NCI-H146 treated with DMSO at 0.1 percent for 48 hours (cell line): ENCODE measurements around the gene STK25.

Source experiments
- DNase-seq: peaks from one replicate; lab custom pipeline; 2025; ENCODE audit not compliant: unreplicated experiment; lab: John Stamatoyannopoulos, UW

Gene STK25

GRCh38 chr2:241508240-241509154 is at the start of gene STK25:
Gene STK25 (minus strand): TSS chr2:241508584. CDS start chr2:241508035, 549 bp downstream.
- peak; percentile 69 for DNase-seq

- no peak for DNase-seq
These were observed 48.4 kb upstream of the STK25 start for GRCh38 chr2:241556746-241557145.

DNA sequence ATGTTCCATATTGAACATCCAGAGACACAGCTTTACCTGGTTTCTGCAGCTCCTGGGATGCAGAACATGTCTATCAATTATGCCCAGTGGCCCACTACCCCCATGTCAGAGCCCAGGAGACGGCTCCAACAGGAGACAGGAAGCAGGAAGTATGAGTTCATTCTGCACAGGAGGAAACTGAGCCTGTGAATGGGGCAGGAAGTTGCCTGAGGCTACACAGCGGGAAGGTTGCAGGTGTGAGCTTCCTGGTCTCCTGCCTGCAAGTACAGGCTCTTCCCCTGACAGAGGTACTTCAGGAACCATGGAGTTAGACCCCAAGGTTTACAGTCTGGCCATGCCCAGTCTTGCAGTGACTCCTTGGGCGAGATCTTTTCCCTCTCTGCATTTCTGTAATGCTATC is 47.3 kb upstream of the STK25 start:
- peak; percentile 2 for DNase-seq

DNA sequence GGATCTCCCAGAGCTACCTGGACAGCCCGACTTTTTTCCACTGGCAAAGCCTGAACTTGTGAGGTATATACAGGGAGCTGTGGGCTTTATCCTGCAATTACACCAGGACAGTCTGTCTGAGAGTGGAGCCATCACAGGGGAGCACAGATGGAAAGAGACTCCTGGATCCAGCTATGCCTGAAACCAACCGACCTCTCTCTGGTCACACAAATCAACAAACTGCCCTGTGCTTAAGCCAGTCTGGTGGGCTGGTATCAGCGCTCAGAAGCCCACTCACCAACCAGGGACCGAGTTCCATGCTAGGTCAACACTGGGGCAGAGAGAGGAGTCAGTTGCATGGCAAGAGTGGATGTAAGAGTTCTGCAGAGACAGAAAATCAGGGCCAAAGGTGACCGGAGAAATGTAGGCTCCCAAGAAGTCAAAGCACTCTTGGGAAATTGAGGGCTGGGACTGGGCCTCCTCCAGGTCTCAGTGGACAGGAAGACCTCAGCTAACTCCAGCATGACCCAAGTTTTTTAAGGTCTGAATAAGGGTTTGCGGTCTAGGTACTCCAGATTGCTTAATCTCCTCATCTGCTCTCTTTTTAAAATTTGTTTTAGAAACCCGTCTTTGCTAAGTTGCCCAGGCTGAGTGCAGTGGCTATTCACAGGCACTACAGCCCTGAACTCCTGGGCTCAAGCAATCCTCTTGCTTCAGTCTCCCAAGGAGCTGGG is 46.4 kb upstream of the STK25 start:
- no peak for DNase-seq

GRCh38 chr2:241553981-241554380 is 45.6 kb upstream of the STK25 start:
- DNase-seq, result no peak

GRCh38 chr2:241553512-241553830 is 45.1 kb upstream of the STK25 start:
- no peak for DNase-seq

GRCh38 chr2:241551998-241552737 is 43.8 kb upstream of the STK25 start:
- DNase-seq, result no peak

DNA sequence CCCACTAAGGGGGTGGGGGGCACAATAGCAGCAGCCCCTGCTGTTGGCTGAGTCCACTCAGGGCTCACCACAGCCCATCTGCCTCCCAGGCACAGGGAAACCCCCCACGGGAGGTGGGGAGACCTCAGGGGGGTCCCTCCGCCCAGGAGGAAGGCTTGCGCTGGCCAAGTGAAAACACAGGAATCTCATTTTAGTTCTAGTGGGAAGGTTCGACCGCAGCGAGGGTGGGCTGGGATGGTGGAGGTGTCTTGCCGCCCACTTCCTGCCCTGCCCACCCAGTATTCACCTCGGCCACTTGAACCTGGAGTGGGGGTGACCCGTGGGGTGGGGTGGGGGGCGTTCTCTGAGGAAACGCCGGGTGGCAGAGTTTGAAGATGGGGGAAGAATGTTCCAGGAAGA is 43.2 kb upstream of the STK25 start:
- no peak for DNase-seq

DNA sequence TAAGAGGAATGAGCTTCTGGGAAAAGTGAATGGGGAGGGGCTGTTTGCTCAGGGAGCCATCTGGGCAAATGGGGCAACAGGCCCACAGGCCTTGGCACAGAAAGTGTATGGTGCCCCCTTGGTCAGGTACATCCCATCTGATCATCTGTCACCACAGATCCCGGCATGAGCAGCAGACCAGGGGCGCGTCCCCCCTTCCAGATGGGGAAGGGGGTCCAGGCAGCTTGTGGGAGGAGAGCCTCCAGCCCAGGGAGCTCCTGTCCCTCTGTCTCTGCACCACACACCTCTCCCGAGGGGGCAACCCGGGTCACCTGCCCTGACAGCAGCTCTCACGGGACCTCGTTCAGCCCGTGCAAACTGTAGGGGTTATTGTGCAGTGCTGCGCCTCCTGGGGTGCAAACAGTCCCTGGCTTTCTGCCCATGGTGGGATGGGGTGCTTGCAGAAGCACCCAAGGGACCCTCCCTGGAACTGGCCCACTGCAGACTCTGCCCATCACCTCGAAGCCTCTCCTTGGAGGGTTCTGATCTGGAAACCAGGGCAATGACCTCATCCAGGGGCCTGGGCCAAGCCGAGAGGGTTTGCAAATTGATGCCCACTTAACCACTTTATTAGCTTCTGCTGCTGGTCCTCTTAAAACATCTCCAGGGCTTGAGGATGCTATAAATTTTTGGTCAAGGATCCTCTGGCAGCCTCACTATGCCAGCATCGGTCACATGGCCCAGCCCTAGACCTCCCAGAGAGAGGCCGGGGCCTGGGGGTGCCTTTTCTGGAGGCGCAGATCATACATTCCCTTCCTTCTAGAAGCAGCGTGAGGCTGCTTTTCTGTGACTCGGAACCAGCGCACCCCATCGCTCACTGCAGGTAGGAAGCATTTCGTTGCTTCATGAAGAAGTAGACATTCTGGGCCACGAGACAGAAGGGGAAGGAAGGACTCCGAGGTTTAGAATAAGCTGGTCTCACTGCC is 42.5 kb upstream of the STK25 start:
- DNase-seq, result no peak

- no peak for DNase-seq
These were observed 40.1 kb upstream of the STK25 start for GRCh38 chr2:241548451-241548835.

DNA sequence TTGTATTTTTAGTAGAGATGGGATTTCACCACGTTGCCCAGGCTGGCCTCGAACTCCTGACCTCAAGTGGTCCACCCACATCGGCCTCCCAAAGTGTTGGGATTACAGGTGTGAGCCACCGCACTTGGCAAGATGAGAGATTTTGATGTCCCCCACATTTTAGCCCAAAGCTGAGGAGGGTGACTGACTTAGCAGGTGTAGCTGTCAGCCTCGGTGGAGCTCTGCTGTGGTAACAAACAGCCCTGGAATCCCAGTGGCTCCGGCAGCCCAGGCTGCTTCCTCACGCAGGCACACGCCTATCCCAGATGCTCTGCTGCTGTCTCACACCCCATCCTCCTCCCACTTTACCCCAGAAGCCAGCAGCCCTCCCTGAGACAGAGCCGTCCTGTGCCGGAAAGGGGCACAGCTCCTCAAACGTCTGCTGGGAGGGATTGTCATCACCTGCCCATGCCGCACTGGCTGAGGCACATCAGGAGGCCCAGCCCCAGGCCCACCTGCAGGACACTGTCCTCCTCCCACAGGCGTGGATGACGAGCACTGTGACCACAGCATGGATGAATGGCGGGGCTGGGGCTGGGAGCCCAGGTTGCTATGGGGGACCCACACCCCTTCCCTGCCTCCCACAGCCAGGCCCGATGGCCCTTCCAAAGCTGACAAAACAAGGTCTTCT is 39.5 kb upstream of the STK25 start:
- DNase-seq, result no peak

GRCh38 chr2:241546771-241547498 is 38.6 kb upstream of the STK25 start:
- no peak for DNase-seq

DNA sequence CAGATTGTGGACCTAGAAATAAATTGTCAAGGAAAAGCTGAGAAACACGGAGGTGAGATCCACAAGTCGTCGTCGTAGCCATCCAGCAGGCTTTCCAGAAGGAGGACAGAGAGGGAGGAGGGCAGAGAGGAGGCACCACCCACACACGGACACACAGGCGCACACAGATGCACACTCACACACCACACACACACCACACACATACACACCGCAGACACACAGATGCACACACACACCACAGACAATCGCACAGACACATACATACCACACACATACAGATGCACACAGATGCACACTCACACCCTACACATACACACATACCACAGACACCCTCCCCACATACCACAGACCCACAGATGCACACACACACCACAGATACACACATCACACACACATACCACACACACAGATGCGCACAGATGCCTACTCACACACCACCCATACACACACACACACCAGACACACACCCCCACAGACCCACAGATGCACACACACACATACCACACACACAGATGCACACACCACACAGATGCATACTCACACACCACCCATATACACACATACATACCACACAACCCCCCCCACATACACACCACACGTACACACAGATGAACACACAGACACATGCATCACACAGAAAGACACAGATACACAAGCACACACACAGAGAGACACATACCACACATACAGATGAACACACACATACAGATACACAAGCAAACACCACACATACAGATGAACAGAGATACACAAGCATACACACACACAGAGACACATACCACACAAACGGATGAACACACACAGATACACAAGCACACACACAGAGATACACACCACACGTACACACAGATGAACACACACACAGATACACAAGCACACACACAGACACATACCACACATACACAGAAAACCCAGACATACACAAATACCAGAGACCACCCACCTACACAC is 37.4 kb upstream of the STK25 start:
- no peak for DNase-seq

DNA sequence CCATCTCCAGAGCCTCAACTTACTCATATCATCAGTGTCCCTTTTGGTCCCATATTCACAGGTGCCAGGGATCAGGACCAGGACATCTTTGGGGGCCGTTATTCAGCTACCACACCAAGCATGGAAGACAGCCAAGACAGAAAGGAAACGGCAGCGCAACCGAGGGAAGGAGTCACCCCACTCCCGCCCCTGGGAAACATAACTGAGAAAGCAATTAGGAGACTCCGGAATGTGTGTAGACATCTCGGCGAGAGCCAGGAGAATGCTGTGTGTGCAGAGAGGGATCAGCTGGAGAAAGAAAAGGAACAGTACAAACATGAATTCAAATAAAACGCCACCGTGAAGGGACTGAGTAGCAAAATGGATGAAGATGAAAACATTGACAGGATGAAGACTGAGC is 36.7 kb upstream of the STK25 start:
- no peak for DNase-seq

DNA sequence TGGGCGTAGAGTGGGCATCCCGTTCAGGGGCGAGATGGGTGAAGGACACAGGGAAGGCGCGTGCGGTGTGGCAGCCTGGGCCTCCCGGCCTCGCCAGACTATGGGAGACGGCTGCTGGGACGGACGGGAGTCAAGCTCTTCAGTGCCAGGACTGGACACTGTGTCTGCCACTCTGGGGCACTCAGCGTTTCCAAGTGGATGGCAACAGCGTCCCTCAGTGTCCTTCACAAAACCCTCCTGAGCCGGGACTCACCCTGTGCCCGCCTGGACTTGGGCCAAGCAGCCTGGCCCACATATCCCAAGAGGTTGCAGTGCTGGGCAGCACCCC is 33.9 kb upstream of the STK25 start:
- DNase-seq, result no peak

GRCh38 chr2:241541564-241542277 is 33.3 kb upstream of the STK25 start:
- no peak for DNase-seq

GRCh38 chr2:241540771-241541561 is 32.6 kb upstream of the STK25 start:
- DNase-seq, result no peak
